Colonic mucosa (tissue), 4 donors: ENCODE measurements around the gene NUBPL. TPM values are rescaled to one million over a fixed set of nuclear protein-coding genes. Genes with fewer than 3 reads are reported as not detected.

Source experiments
- DNase-seq: peaks from one replicate; pipeline ENCODE4 v3.0.0-alpha.2; 2020
- H3K27ac ChIP-seq: fragments of 200-600 bp; one replicate; pipeline ENCODE4 v1.8.0; 2021
- H3K27me3 ChIP-seq: fragments of 200-600 bp; one replicate; pipeline ENCODE4 v1.8.0; 2021
- H3K36me3 ChIP-seq: fragments of 200-600 bp; one replicate; pipeline ENCODE4 v1.8.0; 2021
- H3K4me1 ChIP-seq: fragments of 200-600 bp; one replicate; pipeline ENCODE4 v1.8.0; 2021; ENCODE audit warnings: mild to moderate bottlenecking
- H3K4me3 ChIP-seq: fragments of 200-600 bp; one replicate; pipeline ENCODE4 v1.8.0; 2021
- H3K9ac ChIP-seq, 2 donors: one replicate each; pipeline ENCODE4 v1.7.0; 2013; ENCODE audit warnings: control low read depth in 2 of 2, low read depth in 2 of 2, low read length in 2 of 2
- H3K9me3 ChIP-seq: fragments of 200-600 bp; one replicate; pipeline ENCODE4 v1.8.0; 2021
- intact Hi-C: fragments of 100-400 bp; cut with DNase I; formaldehyde crosslinking; loops from one replicate; pipeline ENCODE4 v1.14.1; 2022
- total RNA-seq, 2 donors: library from RNA; stranded (reverse); fragmentation: NEBNext Ultra II Directional in 1 of 2; extraction: Animal tissue kit (Norgen Biotek cat#: 25700) in 1 of 2; gene quantifications; one replicate each; pipeline ENCODE4 v1.2.1, GENCODE V29; 2021
- TF ChIP-seq, protein P1 (sequence below): fragments of 200-600 bp; IDR thresholded peaks from one replicate; pipeline ENCODE4 v1.8.0; 2022; ENCODE audit warnings: antibody characterized with exemption, mild to moderate bottlenecking
- donor health status: healthy.
- donor health status: DM: no; HTN: no; CAD: no.
- donor health status: DM: no; HTN: no; CAD: no.

NUBPL gene
- total RNA-seq, 2 donors from 2014 or later = 13.3 to 14.0 TPM

DNA sequence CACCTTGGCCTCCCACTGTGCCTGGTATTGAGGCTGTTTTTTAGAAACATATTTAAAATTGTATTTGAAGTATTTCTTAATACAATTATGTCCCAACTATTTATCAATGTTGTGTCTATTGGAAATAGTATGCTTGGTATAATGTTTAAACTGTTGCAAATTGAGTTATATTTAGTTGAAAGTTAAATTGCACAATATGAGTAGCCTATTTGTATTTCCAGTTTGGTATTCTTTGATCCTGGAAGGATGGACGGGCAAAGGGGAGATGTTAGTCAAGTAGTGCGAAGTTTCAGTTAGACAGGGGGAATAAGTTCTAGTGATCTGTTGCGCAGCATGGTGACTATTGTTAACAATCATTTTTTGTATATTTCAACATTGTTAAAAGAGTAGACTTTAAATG lies 111.5 kb downstream of the NUBPL start:
- H3K36me3 ChIP-seq = no peaks in the 10 kb centered on the region
- no peak overlapping the region for H3K9ac ChIP-seq
- no peak for DNase-seq
- no peaks in the 10 kb centered on the region for H3K27me3 ChIP-seq
- TF ChIP-seq, protein P1, sequence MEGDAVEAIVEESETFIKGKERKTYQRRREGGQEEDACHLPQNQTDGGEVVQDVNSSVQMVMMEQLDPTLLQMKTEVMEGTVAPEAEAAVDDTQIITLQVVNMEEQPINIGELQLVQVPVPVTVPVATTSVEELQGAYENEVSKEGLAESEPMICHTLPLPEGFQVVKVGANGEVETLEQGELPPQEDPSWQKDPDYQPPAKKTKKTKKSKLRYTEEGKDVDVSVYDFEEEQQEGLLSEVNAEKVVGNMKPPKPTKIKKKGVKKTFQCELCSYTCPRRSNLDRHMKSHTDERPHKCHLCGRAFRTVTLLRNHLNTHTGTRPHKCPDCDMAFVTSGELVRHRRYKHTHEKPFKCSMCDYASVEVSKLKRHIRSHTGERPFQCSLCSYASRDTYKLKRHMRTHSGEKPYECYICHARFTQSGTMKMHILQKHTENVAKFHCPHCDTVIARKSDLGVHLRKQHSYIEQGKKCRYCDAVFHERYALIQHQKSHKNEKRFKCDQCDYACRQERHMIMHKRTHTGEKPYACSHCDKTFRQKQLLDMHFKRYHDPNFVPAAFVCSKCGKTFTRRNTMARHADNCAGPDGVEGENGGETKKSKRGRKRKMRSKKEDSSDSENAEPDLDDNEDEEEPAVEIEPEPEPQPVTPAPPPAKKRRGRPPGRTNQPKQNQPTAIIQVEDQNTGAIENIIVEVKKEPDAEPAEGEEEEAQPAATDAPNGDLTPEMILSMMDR = no peak
- H3K27ac ChIP-seq = no peak overlapping the region
- no peaks in the 10 kb centered on the region for H3K9me3 ChIP-seq
- no peaks in the 10 kb centered on the region for H3K4me1 ChIP-seq
- no peak overlapping the region for H3K4me3 ChIP-seq
- intact Hi-C loops = no loop called here

DNA sequence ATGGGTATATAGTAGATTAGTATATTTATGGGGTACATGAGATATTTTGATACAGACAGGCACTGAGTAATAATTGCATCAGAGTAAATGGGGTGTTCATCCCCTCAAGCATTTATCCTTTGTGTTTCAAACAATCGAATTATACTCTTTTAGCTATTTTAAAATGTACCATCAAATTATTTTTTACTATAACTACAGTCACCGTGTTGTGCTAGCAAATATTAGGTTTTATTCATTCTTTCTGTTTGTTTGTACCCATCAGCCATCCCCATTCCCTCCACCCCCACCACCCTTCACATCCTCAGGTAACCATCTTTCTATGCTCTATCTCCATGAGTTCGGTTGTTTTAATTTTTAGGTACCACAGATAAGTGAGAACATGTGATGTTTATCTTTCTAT lies 115.8 kb downstream of the NUBPL start:
- DNase-seq = no peak
- Histone ChIP-seq H3K4me3 (no peak overlapping the region), H3K27me3 (no peaks in the 10 kb centered on the region), H3K27ac (no peak overlapping the region), H3K9ac (no peak overlapping the region), H3K4me1 (no peaks in the 10 kb centered on the region), H3K36me3 (no peaks in the 10 kb centered on the region), H3K9me3 (no peaks in the 10 kb centered on the region)
- intact Hi-C loops = no loop called here
- TF ChIP-seq, protein P1 = no peak

DNA sequence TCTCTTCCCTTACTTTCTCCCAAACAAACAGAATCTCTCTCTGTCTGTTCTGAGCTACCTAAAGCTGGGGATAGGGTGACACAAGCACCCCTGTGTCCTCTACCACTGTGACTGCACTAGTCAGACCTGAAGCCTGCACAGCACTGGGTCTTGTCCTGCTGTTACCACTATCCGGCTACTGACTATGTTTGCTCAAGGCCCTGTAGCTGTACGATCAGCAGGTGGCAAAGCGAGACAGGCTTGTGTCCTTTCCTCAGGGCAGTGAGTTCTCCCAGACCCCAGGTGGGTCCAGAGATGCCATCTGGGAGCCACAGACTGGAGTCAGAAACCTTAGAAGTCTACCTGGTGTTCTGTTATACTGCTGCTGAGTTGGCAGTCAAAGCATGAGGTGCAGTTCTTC lies 116.4 kb downstream of the NUBPL start:
- intact Hi-C loops = no loop called here
- TF ChIP-seq, protein P1 = no peak
- Histone ChIP-seq H3K9ac (no peak overlapping the region), H3K36me3 (no peaks in the 10 kb centered on the region), H3K27ac (no peak overlapping the region), H3K4me3 (no peak overlapping the region), H3K27me3 (no peaks in the 10 kb centered on the region), H3K9me3 (no peaks in the 10 kb centered on the region), H3K4me1 (no peaks in the 10 kb centered on the region)
- DNase-seq = no peak

DNA sequence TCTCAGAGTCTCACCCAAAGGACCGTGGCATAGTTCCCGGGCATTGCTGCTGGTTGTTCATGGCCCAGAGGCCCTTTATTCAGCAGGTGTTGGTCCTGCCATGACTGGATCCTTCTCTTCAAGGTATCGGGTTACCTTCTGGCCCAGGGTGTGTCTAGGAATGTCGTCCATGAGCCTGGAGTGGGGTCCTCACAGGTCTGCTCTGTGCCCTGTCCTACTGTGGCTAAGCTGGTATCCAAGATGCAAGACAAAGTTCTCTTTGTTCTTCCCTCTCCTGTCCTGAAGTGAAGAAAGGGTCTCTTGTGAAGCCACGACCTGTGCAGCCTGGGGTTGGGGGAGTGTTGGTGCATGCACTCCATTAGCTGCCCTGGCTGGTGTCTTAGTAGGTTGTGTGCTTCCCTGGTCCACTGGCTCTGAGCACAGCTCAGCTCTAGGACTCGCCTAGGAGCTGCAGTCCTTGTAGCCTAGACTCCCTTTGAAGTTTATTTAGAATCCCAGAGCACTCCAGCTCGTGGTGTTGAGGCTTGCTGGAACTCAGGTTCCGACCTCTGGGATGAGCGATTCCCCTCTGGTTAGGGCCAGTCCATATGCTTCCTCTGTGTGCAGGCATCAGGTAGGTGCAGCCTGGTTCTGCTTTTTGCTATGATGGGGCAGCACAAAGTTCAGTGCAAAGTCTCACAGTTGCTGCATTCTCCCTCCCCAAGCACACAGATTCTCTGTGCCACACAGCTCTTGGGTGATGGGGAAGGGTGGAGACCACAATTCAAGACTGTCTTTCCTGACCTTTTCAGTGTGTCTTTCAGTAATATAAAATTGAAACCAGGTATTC lies 117.4 kb downstream of the NUBPL start:
- no peaks in the 10 kb centered on the region for H3K9me3 ChIP-seq
- no peaks in the 10 kb centered on the region for H3K36me3 ChIP-seq
- no peak overlapping the region for H3K9ac ChIP-seq
- TF ChIP-seq, protein P1 = no peak
- no peak overlapping the region for H3K4me3 ChIP-seq
- intact Hi-C loops = no loop called here
- H3K4me1 ChIP-seq = no peaks in the 10 kb centered on the region
- DNase-seq = no peak
- no peaks in the 10 kb centered on the region for H3K27me3 ChIP-seq
- H3K27ac ChIP-seq = no peak overlapping the region

DNA sequence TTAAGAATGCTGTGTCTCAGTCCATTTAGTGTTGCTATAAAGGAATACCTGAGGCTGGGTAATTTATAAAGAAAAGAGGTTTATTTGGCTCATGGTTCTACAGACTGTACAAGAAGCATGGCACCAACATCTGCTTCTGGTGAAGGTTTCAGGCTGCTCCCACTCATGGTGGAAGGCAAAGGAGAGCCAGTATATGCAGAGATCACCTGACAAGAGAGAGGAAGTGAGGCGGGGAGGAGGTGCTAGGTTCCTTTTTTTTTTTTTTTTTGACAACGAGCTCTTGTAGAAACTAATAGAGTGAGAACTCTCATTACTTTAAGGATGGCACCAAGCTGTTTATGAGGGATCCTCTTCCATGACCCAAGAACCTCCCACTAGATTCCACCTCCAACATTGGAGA lies 121.6 kb downstream of the NUBPL start:
- Histone ChIP-seq H3K36me3 (no peaks in the 10 kb centered on the region), H3K4me3 (no peak overlapping the region), H3K4me1 (no peaks in the 10 kb centered on the region), H3K27me3 (no peaks in the 10 kb centered on the region), H3K9ac (no peak overlapping the region), H3K27ac (no peak overlapping the region), H3K9me3 (no peaks in the 10 kb centered on the region)
- DNase-seq = no peak
- TF ChIP-seq, protein P1 = no peak
- intact Hi-C loops = no loop called here
